GM12878 (cell line): Measurements from ENCODE around the gene FAF1. TPM values are rescaled to one million over a fixed set of nuclear protein-coding genes. Genes with fewer than 3 reads are reported as not detected.
A peak's percentile ranks its signal among the peaks of the same experiment; 100 is the strongest.

Source experiments
- ATAC-seq: fragments of 200-7000 bp; cut with Tn5 transposase; 3 replicates; pipeline ENCODE4 v1.9.1; 2020; ENCODE audit warnings: mild to moderate bottlenecking, moderate library complexity
- BruUV-seq: library from RNA; stranded (reverse); fragments of 400-500 nt; replicated peaks from 2 replicates; lab custom pipeline; 2021; lab: Mats Ljungman, UMichigan
- CTCF ChIA-PET: fragments of 300-600 bp; sonication (Branson Sonifier 250); formaldehyde crosslinking; extraction: SDS; loops from one replicate; lab custom pipeline; 2021; ENCODE audit warnings: inconsistent platforms; lab: Yijun Ruan, JAX
- POLR2A ChIA-PET: fragments of 350-600 bp; formaldehyde crosslinking; extraction: SDS; loops from one replicate; lab custom pipeline; 2021; ENCODE audit warnings: inconsistent platforms; lab: Charles Lee
- RAD21 ChIA-PET: fragments of 300-600 bp; sonication (Branson Sonifier 250); formaldehyde crosslinking; loops from one replicate; lab custom pipeline; 2023; ENCODE audit warnings: antibody characterized with exemption; ENCODE audit not compliant: unreplicated experiment; lab: Charles Lee
- SMC1A ChIA-PET: fragments of 300-600 bp; sonication (Branson Sonifier 250); formaldehyde crosslinking; loops from one replicate; lab custom pipeline; 2023; ENCODE audit not compliant: unreplicated experiment, uncharacterized antibody; lab: Charles Lee
- DNase-seq: peaks from one replicate; pipeline ENCODE4 v3.0.0-alpha.2; 2011; ENCODE audit warnings: low read depth, low spot score
- FAIRE-seq: peaks from 3 replicates; lab custom pipeline; 2011; peaks lifted over from hg19 to GRCh38; lab: Jason Lieb, UNC
- H2AFZ ChIP-seq: 2 replicates; pipeline ENCODE4 v1.6.0; 2011; ENCODE audit warnings: low read depth, low read length, control low read depth; ENCODE audit not compliant: control insufficient read depth
- H3K27ac ChIP-seq: 2 replicates; pipeline ENCODE4 v1.5.1; 2011; ENCODE audit warnings: control low read depth; ENCODE audit not compliant: control insufficient read depth, insufficient read depth
- H3K27me3 ChIP-seq, 2 experiments: replicated peaks in 1 of 2; 2 replicates each; pipeline versions ENCODE4 v1.6.0 to v1.6.1; 2011; ENCODE audit warnings: low read length in 1 of 2; ENCODE audit not compliant: control insufficient read depth in 2 of 2, insufficient read depth in 2 of 2
- H3K36me3 ChIP-seq, 2 experiments: 2 replicates each; pipeline ENCODE4 v1.5.1; 2011; ENCODE audit warnings: low read length in 1 of 2; ENCODE audit not compliant: control insufficient read depth in 2 of 2, insufficient read depth in 2 of 2
- H3K4me1 ChIP-seq: 2 replicates; pipeline ENCODE4 v1.6.1; 2011; ENCODE audit warnings: mild to moderate bottlenecking, low read length, moderate library complexity, mixed read lengths; ENCODE audit not compliant: control insufficient read depth, insufficient read depth
- H3K4me2 ChIP-seq: 2 replicates; pipeline ENCODE4 v1.6.0; 2011; ENCODE audit warnings: control low read depth; ENCODE audit not compliant: control insufficient read depth, insufficient read depth
- H3K4me3 ChIP-seq: fragments of 200-600 bp; sonication (generic); 2 replicates; pipeline ENCODE4 v1.5.1; 2016
- H3K79me2 ChIP-seq: 2 replicates; pipeline ENCODE4 v1.6.0; 2011; ENCODE audit warnings: low read length; ENCODE audit not compliant: control insufficient read depth, insufficient read depth
- H3K9ac ChIP-seq: 2 replicates; pipeline ENCODE4 v1.8.0; 2011; ENCODE audit warnings: low read length, control low read depth, mixed read lengths; ENCODE audit not compliant: control insufficient read depth, insufficient read depth
- H3K9me3 ChIP-seq: replicated peaks from 3 replicates; pipeline ENCODE4 v1.5.1; 2011; ENCODE audit warnings: mild to moderate bottlenecking, low read length; ENCODE audit not compliant: control insufficient read depth, insufficient read depth
- H4K20me1 ChIP-seq: 2 replicates; pipeline ENCODE4 v1.6.0; 2011; ENCODE audit not compliant: control insufficient read depth, insufficient read depth
- BMI1 ChIP-seq: fragments of 450-650 bp; IDR thresholded peaks from 2 replicates; pipeline ENCODE4 v1.6.1; 2016; ENCODE audit warnings: mild to moderate bottlenecking, moderate library complexity, borderline replicate concordance
- JUNB ChIP-seq: IDR thresholded peaks from 2 replicates; pipeline ENCODE4 v1.6.1; 2016; ENCODE audit warnings: antibody characterized with exemption, mild to moderate bottlenecking
- MTA3 ChIP-seq: IDR thresholded peaks from 2 replicates; pipeline ENCODE4 v1.6.1; 2012; ENCODE audit warnings: low read length, inconsistent platforms, borderline replicate concordance
- NFIC ChIP-seq: IDR thresholded peaks from 2 replicates; pipeline ENCODE4 v1.6.1; 2012; ENCODE audit warnings: low read depth, mild to moderate bottlenecking, inconsistent platforms, low read length, moderate library complexity
- RUNX3 ChIP-seq: IDR thresholded peaks from 2 replicates; pipeline ENCODE4 v1.6.1; 2012; ENCODE audit warnings: low read length, inconsistent platforms
- SREBF2 ChIP-seq: IDR thresholded peaks from 2 replicates; pipeline ENCODE4 v1.6.1; 2012; ENCODE audit warnings: mild to moderate bottlenecking, low read length
- ZNF207 ChIP-seq: fragments of 450-650 bp; IDR thresholded peaks from 2 replicates; pipeline ENCODE4 v1.6.1; 2014; ENCODE audit warnings: antibody characterized with exemption, mild to moderate bottlenecking, borderline replicate concordance
- ZSCAN29 ChIP-seq: fragments of 450-650 bp; IDR thresholded peaks from 2 replicates; pipeline ENCODE4 v1.6.1; 2017; ENCODE audit warnings: mild to moderate bottlenecking, moderate library complexity
- ZZZ3 ChIP-seq: IDR thresholded peaks from 2 replicates; pipeline ENCODE4 v1.6.1; 2011; ENCODE audit warnings: low read depth; ENCODE audit not compliant: control insufficient read depth, insufficient read length
- WGBS: methylation state at CpG from one replicate; pipeline ENCODE4 v1.1.6; 2016; ENCODE audit warnings: low lambda C conversion rate; ENCODE audit not compliant: insufficient replicate concordance, insufficient coverage; ENCODE audit errors: missing lambda C conversion rate; 5-methylcytosine and 5-hydroxymethylcytosine counted together
- in situ Hi-C: fragments of 300-500 bp; cut with MboI; formaldehyde crosslinking; loops from 9 replicates; pipeline ENCODE4 v1.14.3; 2018; ENCODE audit warnings: mixed read lengths
- intact Hi-C: fragments of 100-400 bp; cut with micrococcal nuclease; formaldehyde crosslinking; loops from one replicate; pipeline ENCODE4 v1.14.2; 2022; ENCODE audit not compliant: unreplicated experiment
- polyA plus RNA-seq, 11 experiments: library from polyadenylated mRNA; depleted of rRNA in 4 of 11; unstranded in 6 of 11; stranded (reverse) in 5 of 11; fragments of >200 nt; fragmentation: Nextera tagmentation in 4 of 11; fragmentation: Illumina TruSeq in 1 of 11; extraction: Ambion mirVana in 4 of 11; extraction: Trizol in 1 of 11; gene quantifications; 1 replicate in 1 of 11; 2 replicates in 10 of 11; pipeline versions ENCODE4 v1.2.1 to v1.2.3, GENCODE V29; 2011 to 2016; ENCODE audit warnings: inconsistent platforms in 2 of 11, missing spikeins in 2 of 11, low read depth in 1 of 11
- total RNA-seq, 4 experiments: library from RNA; depleted of rRNA in 3 of 4; stranded (reverse); fragments of >200 nt in 3 of 4; fragmentation: Illumina TruSeq in 1 of 4; extraction: Trizol in 1 of 4; gene quantifications; 2 replicates each; pipeline versions ENCODE4 v1.2.1 to v1.2.3, GENCODE V29; 2013 to 2021
- TF ChIP-seq, protein P1 (sequence below): fragments of 450-650 bp; IDR thresholded peaks from 2 replicates; pipeline ENCODE4 v1.6.1; 2017; ENCODE audit warnings: mild to moderate bottlenecking, moderate library complexity
- TF ChIP-seq, protein P2 (sequence below): fragments of 450-650 bp; IDR thresholded peaks from 2 replicates; pipeline ENCODE4 v1.6.1; 2016; ENCODE audit warnings: mild to moderate bottlenecking
- TF ChIP-seq, protein P3 (sequence below): IDR thresholded peaks from 2 replicates; pipeline ENCODE4 v1.6.1; 2012; ENCODE audit warnings: low read length, inconsistent platforms

The FAF1 gene
- total and polyA plus RNA-seq, 10 of the 15 experiments (the other 5 are each of a cell fraction or from before 2014, with no cell fraction given): 8.6 to 54.5 (median 23.7) TPM

DNA sequence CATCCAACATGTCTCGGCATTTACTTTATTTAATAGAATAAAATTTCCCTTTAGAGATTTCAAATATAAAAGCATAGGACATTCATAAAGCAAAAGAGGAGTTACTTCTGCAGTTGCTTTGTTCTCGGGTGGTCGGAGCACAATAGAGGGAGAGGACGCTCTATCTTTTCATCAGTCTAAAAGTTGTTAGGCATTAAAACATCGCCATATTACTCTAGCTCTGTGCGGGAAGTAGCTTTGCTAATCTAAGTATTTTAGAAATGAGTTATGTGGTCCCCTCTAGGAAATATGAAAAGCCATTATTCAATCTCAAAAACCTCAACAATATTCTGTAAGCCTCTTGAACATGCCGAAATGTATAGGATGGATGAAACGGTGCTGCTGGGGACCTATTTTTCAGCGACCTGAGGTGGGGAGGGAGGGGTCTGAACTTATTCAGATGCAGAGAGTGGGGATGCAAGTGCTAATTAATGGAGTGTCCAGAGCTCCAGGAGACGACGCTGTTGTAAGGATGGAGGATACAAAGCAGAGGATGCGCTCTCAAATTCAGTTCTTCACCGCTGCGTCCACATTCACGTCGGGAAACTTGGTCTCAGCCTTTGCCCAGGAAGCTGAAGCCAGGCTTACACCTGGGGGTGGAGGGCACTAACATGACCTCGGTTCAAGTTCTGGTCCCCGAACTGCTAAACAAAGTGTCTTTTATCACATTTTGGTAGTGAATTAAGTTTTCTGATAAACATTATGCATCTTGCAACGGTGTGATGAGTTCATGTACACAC, 16.2 kb upstream of the FAF1 start:
- POLR2A ChIA-PET: no interaction called here
- Histone ChIP-seq H3K27ac (peak overlapping the region; percentile 96), H3K4me2 (peak overlapping the region; percentile 86), H3K4me1 (no peaks in the 10 kb centered on the region), H4K20me1 (no peaks in the 10 kb centered on the region), H3K27me3 (peaks cover 0 to 4% of the 10 kb centered on the region in 2 experiments; a peak in 2 of 4 replicates), H2AFZ (peak overlapping the region; percentile 76), H3K36me3 (peaks cover 0 to 7% of the 10 kb centered on the region in 2 experiments; a peak in 1 of 4 replicates), H3K9me3 (no peaks in the 10 kb centered on the region), H3K79me2 (peaks cover 73% of the 10 kb centered on the region), H3K4me3 (peak overlapping the region; percentile 97), H3K9ac (peak overlapping the region; percentile 94)
- ATAC-seq (peak; percentile 10), DNase-seq (no peak), FAIRE-seq (no peak)
- WGBS: 4% methylated on average over 19 of the region's 19 CpGs
- intact Hi-C loops: no loop called here
- SMC1A ChIA-PET: interaction anchor here (2.1 to 2.3 kb wide), 2 partner anchors 47 to 103 kb away, joined by 5 to 7 read pairs; no protein-coding TSS in a partner anchor
- in situ Hi-C loops: no loop called here
- RAD21 ChIA-PET: no interaction called here
- CTCF ChIA-PET: no interaction called here
- no peak for TF ChIP-seq BMI1
- TF ChIP-seq, protein P1, sequence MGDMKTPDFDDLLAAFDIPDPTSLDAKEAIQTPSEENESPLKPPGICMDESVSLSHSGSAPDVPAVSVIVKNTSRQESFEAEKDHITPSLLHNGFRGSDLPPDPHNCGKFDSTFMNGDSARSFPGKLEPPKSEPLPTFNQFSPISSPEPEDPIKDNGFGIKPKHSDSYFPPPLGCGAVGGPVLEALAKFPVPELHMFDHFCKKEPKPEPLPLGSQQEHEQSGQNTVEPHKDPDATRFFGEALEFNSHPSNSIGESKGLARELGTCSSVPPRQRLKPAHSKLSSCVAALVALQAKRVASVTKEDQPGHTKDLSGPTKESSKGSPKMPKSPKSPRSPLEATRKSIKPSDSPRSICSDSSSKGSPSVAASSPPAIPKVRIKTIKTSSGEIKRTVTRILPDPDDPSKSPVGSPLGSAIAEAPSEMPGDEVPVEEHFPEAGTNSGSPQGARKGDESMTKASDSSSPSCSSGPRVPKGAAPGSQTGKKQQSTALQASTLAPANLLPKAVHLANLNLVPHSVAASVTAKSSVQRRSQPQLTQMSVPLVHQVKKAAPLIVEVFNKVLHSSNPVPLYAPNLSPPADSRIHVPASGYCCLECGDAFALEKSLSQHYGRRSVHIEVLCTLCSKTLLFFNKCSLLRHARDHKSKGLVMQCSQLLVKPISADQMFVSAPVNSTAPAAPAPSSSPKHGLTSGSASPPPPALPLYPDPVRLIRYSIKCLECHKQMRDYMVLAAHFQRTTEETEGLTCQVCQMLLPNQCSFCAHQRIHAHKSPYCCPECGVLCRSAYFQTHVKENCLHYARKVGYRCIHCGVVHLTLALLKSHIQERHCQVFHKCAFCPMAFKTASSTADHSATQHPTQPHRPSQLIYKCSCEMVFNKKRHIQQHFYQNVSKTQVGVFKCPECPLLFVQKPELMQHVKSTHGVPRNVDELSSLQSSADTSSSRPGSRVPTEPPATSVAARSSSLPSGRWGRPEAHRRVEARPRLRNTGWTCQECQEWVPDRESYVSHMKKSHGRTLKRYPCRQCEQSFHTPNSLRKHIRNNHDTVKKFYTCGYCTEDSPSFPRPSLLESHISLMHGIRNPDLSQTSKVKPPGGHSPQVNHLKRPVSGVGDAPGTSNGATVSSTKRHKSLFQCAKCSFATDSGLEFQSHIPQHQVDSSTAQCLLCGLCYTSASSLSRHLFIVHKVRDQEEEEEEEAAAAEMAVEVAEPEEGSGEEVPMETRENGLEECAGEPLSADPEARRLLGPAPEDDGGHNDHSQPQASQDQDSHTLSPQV: no peak
- TF ChIP-seq RUNX3: peak; percentile 59
- TF ChIP-seq NFIC: peak; percentile 24; the same call in 1 of the 2 replicates
- peak; percentile 73; the same call in 1 of the 2 replicates for TF ChIP-seq MTA3
- TF ChIP-seq, protein P2, sequence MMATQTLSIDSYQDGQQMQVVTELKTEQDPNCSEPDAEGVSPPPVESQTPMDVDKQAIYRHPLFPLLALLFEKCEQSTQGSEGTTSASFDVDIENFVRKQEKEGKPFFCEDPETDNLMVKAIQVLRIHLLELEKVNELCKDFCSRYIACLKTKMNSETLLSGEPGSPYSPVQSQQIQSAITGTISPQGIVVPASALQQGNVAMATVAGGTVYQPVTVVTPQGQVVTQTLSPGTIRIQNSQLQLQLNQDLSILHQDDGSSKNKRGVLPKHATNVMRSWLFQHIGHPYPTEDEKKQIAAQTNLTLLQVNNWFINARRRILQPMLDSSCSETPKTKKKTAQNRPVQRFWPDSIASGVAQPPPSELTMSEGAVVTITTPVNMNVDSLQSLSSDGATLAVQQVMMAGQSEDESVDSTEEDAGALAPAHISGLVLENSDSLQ: no peak
- no peak for TF ChIP-seq ZSCAN29
- TF ChIP-seq JUNB: peak; percentile 56
- TF ChIP-seq, protein P3, sequence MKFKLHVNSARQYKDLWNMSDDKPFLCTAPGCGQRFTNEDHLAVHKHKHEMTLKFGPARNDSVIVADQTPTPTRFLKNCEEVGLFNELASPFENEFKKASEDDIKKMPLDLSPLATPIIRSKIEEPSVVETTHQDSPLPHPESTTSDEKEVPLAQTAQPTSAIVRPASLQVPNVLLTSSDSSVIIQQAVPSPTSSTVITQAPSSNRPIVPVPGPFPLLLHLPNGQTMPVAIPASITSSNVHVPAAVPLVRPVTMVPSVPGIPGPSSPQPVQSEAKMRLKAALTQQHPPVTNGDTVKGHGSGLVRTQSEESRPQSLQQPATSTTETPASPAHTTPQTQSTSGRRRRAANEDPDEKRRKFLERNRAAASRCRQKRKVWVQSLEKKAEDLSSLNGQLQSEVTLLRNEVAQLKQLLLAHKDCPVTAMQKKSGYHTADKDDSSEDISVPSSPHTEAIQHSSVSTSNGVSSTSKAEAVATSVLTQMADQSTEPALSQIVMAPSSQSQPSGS: peak; percentile 3
- no peak for TF ChIP-seq ZNF207
- no peak for TF ChIP-seq SREBF2
- no peak for TF ChIP-seq ZZZ3
- BruUV-seq: no TSS peak
